ENCODE data around the gene SAMHD1.
"Not testable (repeated sequence)": the region's sequence is repeated elsewhere in the genome, so short reads cannot be mapped to it uniquely, and the experiment has no call there.

Gene SAMHD1

GRCh38 chr20:36881331-36881730, 70.2 kb downstream of the SAMHD1 start:
- no peak for FAIRE-seq
- TF ChIP-seq POLR2A (IDR thresholded peaks at IDR 0.05; ENCODE audit: low read depth, low read length) = no peak

DNA sequence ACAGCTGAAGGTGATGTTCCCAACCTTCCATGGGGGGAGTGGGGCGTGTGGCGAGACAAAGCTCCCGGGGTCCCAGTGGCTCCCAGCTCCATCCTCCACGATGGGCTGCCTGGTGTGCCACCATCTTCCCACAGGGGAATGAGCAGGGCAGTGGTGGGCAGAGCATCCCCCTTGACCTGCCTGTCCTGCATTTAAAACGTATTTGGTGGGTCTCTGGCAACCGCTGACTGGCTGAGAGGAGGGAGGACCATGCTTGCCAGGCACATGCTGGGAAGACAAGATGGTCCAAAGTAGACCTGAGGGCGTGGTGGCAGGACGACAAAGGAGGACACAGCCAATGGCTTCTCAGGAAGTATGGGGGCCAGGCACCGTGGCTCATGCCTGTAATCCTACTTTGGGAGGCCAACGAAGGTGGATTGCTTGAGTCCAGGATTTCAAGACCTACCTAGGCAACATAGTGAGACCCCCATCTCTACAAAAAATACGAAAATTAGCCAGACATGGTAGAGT, 70.7 kb downstream of the SAMHD1 start:
- TF ChIP-seq POLR2A (IDR thresholded peaks at IDR 0.05; ENCODE audit: low read depth, low read length) = no peak
- FAIRE-seq = no peak
- DNase-seq (ENCODE audit: insufficient read length, low spot score) = no peak

More at GRCh38 chr20:36881331-36881730, 70.2 kb downstream of the SAMHD1 start:
- DNase-seq (ENCODE audit: insufficient read length, low spot score) = no peak

DNA sequence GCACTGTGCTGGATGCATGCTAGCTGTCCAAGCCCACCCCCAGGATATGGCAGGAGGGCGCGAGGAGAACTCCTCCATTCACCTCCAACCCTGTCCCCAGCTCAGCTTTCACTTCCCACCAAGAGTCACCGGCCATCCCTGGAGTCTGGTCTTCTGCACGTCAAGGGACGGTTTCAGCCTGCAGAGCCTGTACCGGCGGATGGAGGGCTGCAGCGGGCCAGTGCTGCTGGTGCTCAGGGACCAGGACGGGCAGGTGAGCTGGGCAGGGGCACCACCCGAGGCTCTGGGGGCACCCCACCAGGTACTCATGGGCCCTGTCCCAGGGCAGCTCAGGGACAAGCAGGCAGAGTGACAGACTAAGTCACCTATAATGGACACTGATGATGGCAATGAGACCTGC, 72.6 kb downstream of the SAMHD1 start:
- no peak for TF ChIP-seq POLR2A (IDR thresholded peaks at IDR 0.05; ENCODE audit: low read depth, low read length)
- FAIRE-seq (no peak), DNase-seq (ENCODE audit: insufficient read length, low spot score) (no peak)

- FAIRE-seq (no peak), DNase-seq (ENCODE audit: insufficient read length, low spot score) (no peak)
- no peak for TF ChIP-seq POLR2A (IDR thresholded peaks at IDR 0.05; ENCODE audit: low read depth, low read length)
These were observed 75.1 kb downstream of the SAMHD1 start for GRCh38 chr20:36876473-36876833.

GRCh38 chr20:36875702-36876472, 75.6 kb downstream of the SAMHD1 start, which contains the start of gene TLDC2:
Gene TLDC2, plus strand, starts transcription at chr20:36876138. Its CDS starts 37 bp downstream, at chr20:36876175.
- DNase-seq (ENCODE audit: insufficient read length, low spot score) = no peak
- FAIRE-seq = no peak
- no peak for TF ChIP-seq POLR2A (IDR thresholded peaks at IDR 0.05; ENCODE audit: low read depth, low read length)

DNA sequence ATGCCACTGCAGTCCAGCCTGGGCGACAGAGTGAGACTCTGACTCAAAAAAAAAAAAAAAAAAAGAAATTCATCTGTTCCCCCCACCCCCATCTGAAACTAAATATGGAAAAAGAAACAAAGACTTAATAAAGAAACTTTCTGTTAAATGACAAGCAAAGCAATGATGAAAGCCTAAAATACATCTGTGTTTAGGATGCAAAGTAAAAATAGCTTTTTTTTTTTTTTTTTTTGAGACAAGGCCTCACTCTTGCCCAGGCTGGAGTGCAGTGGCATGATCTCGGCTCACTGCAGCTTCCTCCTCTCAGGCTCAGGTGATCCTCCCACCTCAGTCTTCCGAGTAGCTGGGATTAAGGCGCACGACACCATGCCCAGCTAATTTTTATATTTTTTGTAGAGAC, 76.4 kb downstream of the SAMHD1 start:
- not testable (repeated sequence) for DNase-seq (ENCODE audit: insufficient read length, low spot score); FAIRE-seq

DNA sequence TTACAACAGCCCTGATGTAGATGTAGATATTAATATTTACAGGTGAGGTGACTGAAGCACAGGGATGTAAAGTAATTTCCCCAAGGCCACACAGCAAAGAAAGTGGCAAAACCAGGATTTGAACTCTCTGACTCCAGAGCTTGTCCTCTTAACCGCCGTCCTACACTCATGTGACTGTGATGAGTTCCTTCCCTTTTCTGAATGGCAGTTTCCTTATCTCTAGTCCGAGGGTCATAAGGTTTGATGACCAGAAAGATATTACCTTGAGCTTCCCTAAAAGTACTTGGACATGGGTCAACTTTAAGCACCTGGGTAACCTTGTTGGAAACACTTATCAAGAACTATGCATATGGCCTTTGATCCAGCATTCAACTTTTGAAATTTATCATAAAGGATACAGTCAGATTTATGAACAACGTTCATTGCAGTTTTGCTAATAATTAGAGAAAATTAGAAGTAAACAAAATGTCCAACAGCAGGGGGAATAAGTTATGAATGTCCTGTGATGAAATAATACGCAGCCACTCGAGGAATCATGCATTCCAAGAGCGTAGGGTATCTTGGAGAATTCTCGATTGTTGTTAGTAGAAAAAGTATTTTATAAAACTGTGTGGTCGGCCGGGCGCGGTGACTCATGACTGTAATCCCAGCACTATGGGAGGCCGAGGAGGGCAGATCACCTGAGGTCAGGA, 77.9 kb downstream of the SAMHD1 start:
- FAIRE-seq (no peak), DNase-seq (ENCODE audit: insufficient read length, low spot score) (no peak)
- TF ChIP-seq POLR2A (IDR thresholded peaks at IDR 0.05; ENCODE audit: low read depth, low read length) = no peak

- TF ChIP-seq POLR2A (IDR thresholded peaks at IDR 0.05; ENCODE audit: low read depth, low read length) = no peak
- no peak for FAIRE-seq
- DNase-seq (ENCODE audit: insufficient read length, low spot score) = no peak
These were observed 78.7 kb downstream of the SAMHD1 start for GRCh38 chr20:36872852-36873251.

GRCh38 chr20:36871640-36872570, 79.6 kb downstream of the SAMHD1 start:
- FAIRE-seq (no peak), DNase-seq (ENCODE audit: insufficient read length, low spot score) (no peak)
- no peak for TF ChIP-seq POLR2A (IDR thresholded peaks at IDR 0.05; ENCODE audit: low read depth, low read length)

DNA sequence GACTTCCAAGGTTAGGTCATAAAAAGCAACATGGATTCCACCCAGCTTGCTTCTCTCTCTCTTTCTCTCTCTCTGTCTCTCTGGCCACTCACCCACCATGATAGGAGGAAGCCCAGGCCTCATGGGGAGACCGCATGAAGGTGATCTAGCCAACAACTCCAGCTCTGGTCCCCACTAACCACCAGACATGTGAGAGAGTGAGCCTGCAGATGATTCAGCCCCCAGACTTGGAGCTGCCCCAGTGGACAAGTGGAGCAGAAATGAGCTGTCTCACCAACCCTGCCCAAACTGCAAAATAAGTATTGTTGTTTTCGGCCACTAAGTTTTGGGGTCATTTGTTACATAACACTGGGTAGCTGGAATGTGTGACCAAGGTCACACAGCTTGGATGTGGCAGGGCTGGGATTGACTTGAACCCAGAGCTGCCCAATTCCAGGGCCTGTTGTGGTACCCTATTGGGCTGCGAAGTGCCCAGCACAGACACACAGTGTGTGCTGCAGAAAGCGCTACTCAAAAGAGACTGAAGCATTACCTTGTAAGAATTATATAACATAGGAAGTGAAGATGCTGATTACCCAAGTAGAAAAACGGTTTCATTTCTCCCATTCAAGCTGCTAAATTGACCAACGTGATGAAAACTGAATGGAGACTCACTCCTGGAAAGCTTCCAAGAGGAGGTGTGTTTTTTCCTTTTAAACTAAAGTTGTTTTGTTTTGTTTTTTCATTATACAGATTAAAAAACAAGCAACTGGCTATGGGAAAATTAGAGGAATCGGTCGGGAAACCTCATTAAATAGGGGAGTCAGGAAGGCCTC, 84.6 kb downstream of the SAMHD1 start:
- no peak for DNase-seq (ENCODE audit: insufficient read length, low spot score)
- no peak for FAIRE-seq
- TF ChIP-seq POLR2A (IDR thresholded peaks at IDR 0.05; ENCODE audit: low read depth, low read length) = no peak

DNA sequence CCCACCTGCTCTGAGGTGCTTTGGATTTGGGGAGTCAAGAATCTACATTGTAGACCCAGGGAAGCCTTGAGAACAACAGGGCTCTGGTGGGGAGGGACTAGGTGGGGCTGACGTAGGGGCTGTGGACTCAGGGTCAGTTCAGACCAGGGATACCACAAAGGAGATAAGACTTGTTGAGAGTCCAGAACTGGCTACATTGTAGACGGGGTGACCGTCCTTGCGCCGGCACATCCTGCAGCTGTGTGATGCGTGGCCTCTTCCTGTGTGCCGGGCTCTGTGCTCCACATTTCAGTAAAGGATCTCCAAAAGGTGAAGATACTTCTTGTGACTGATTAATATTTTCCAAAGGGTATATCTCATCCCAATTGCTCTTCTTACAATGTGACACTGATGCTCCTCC, 85.3 kb downstream of the SAMHD1 start:
- FAIRE-seq (no peak), DNase-seq (ENCODE audit: insufficient read length, low spot score) (no peak)
- TF ChIP-seq POLR2A (IDR thresholded peaks at IDR 0.05; ENCODE audit: low read depth, low read length) = no peak

DNA sequence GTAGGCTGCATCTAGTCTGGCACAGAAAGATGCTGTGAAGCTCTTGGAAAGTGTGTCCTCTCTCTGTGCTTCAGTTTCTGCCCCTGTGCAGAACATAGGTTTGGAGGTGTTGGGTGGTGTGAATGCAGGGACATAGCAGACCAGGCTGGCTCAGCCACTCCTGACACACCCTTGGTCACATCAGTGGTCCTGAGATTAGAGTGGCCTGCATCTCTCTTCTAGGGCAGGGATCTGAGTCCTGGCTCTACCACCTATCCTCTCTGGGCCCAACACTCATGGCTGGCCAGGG, 85.7 kb downstream of the SAMHD1 start:
- TF ChIP-seq POLR2A (IDR thresholded peaks at IDR 0.05; ENCODE audit: low read depth, low read length) = no peak
- DNase-seq (ENCODE audit: insufficient read length, low spot score) (no peak), FAIRE-seq (no peak)

All from H54 (cell line).